IMR-90 (cell line): ENCODE results near the gene SEMA6C. TPM values are rescaled to one million over a fixed set of nuclear protein-coding genes. Genes with fewer than 3 reads are reported as not detected.

Experiments used
- ATAC-seq: fragments of 200-7000 bp; cut with Tn5 transposase; 2 replicates; pipeline ENCODE4 v1.9.1; 2020; ENCODE audit warnings: low read depth, mild to moderate bottlenecking, moderate library complexity
- BruUV-seq: library from RNA; stranded (reverse); fragments of 400-500 nt; replicated peaks from 2 replicates; lab custom pipeline; 2021; lab: Mats Ljungman, UMichigan
- CTCF ChIA-PET: fragments of 300-600 bp; formaldehyde crosslinking; extraction: SDS; loops from one replicate; lab custom pipeline; 2021; ENCODE audit warnings: antibody characterized with exemption; lab: Yijun Ruan, JAX
- POLR2A ChIA-PET: fragments of 300-600 bp; sonication (Branson Sonifier 250); formaldehyde crosslinking; loops from one replicate; lab custom pipeline; 2022; ENCODE audit warnings: antibody characterized with exemption; ENCODE audit not compliant: unreplicated experiment; lab: Charles Lee
- DNase-seq: peaks from one replicate; pipeline ENCODE4 v3.0.0; 2013
- H2AFZ ChIP-seq: replicated peaks from 2 replicates; pipeline ENCODE3; 2013; ENCODE audit warnings: low read length, mild to moderate bottlenecking; ENCODE audit not compliant: poor library complexity
- H2AK5ac ChIP-seq: 2 replicates; pipeline ENCODE4 v1.6.1; 2013; ENCODE audit warnings: low read depth, low read length, inconsistent platforms
- H2AK9ac ChIP-seq: replicated peaks from 2 replicates; pipeline ENCODE3; 2013; ENCODE audit warnings: mild to moderate bottlenecking, low read depth, low read length, moderate library complexity; ENCODE audit not compliant: poor library complexity
- H2BK120ac ChIP-seq: 2 replicates; pipeline ENCODE4 v1.6.1; 2013; ENCODE audit warnings: low read depth, low read length, inconsistent platforms
- H2BK15ac ChIP-seq: 3 replicates; pipeline ENCODE4 v1.6.1; 2013; ENCODE audit warnings: low read depth, low read length, inconsistent platforms
- H2BK20ac ChIP-seq: 2 replicates; pipeline ENCODE4 v1.6.1; 2013; ENCODE audit warnings: low read depth, mild to moderate bottlenecking, inconsistent platforms, low read length, moderate library complexity
- H2BK5ac ChIP-seq: 2 replicates; pipeline ENCODE4 v1.6.1; 2013; ENCODE audit warnings: mild to moderate bottlenecking, low read depth, low read length, inconsistent platforms; ENCODE audit not compliant: poor library complexity, severe bottlenecking
- H3K14ac ChIP-seq: replicated peaks from 2 replicates; pipeline ENCODE4 v1.6.1; 2013; ENCODE audit warnings: low read depth, low read length, inconsistent platforms
- H3K18ac ChIP-seq: 2 replicates; pipeline ENCODE4 v1.6.1; 2013; ENCODE audit warnings: low read depth, low read length, control low read depth
- H3K23ac ChIP-seq: 2 replicates; pipeline ENCODE4 v1.6.1; 2013; ENCODE audit warnings: low read depth, low read length, inconsistent platforms
- H3K27ac ChIP-seq: 2 replicates; pipeline ENCODE4 v1.5.1; 2013; ENCODE audit warnings: mild to moderate bottlenecking, control low read depth, low read length; ENCODE audit not compliant: insufficient read depth
- H3K27me3 ChIP-seq: 2 replicates; pipeline ENCODE4 v1.6.1; 2013; ENCODE audit warnings: low read length; ENCODE audit not compliant: control insufficient read depth, insufficient read depth
- H3K36me3 ChIP-seq: 2 replicates; pipeline ENCODE4 v1.6.1; 2013; ENCODE audit warnings: low read length, mixed read lengths; ENCODE audit not compliant: control insufficient read depth, insufficient read depth
- H3K4ac ChIP-seq: 2 replicates; pipeline ENCODE4 v1.6.1; 2013; ENCODE audit warnings: low read depth, low read length, inconsistent platforms
- H3K4me1 ChIP-seq: 2 replicates; pipeline ENCODE4 v1.6.1; 2013; ENCODE audit warnings: low read length, mixed read lengths; ENCODE audit not compliant: control insufficient read depth, insufficient read depth
- H3K4me2 ChIP-seq: 2 replicates; pipeline ENCODE4 v1.6.1; 2013; ENCODE audit warnings: low read depth, mild to moderate bottlenecking, control low read depth, low read length, moderate library complexity
- H3K4me3 ChIP-seq: 2 replicates; pipeline ENCODE4 v1.5.1; 2013; ENCODE audit warnings: low read depth, mild to moderate bottlenecking, control low read depth, low read length, moderate library complexity; ENCODE audit not compliant: insufficient read depth
- H3K56ac ChIP-seq: 2 replicates; pipeline ENCODE4 v1.6.1; 2013; ENCODE audit warnings: low read length, inconsistent platforms; ENCODE audit not compliant: insufficient read depth; ENCODE audit errors: extremely low read depth
- H3K79me1 ChIP-seq, 2 experiments: 2 replicates each; pipeline ENCODE4 v1.6.1; 2013; ENCODE audit warnings: low read length in 2 of 2, inconsistent platforms in 1 of 2, low read depth in 1 of 2
- H3K9ac ChIP-seq: 2 replicates; pipeline ENCODE4 v1.6.1; 2013; ENCODE audit warnings: low read depth, low read length, control low read depth
- H3K9me1 ChIP-seq: 2 replicates; pipeline ENCODE4 v1.6.1; 2013; ENCODE audit warnings: low read length, inconsistent platforms; ENCODE audit not compliant: insufficient read depth
- H3K9me3 ChIP-seq: 2 replicates; pipeline ENCODE4 v1.6.1; 2013; ENCODE audit warnings: low read length; ENCODE audit not compliant: control insufficient read depth, insufficient read depth
- H4K20me1 ChIP-seq: 2 replicates; pipeline ENCODE4 v1.6.1; 2013; ENCODE audit warnings: low read length, inconsistent platforms; ENCODE audit not compliant: insufficient read depth
- H4K5ac ChIP-seq: 2 replicates; pipeline ENCODE4 v1.6.1; 2013; ENCODE audit warnings: mild to moderate bottlenecking, low read depth, low read length, control low read depth
- H4K8ac ChIP-seq, 2 experiments: 2 replicates each; pipeline ENCODE4 v1.6.1; 2013; ENCODE audit warnings: low read depth in 2 of 2, low read length in 2 of 2, control low read depth in 1 of 2, inconsistent platforms in 1 of 2
- H4K91ac ChIP-seq: 2 replicates; pipeline ENCODE4 v1.6.1; 2013; ENCODE audit warnings: low read depth, low read length, inconsistent platforms; ENCODE audit not compliant: insufficient read depth
- CHD1 ChIP-seq: IDR thresholded peaks from 2 replicates; pipeline ENCODE4 v1.6.1; 2012; ENCODE audit warnings: low read depth, low read length, improper control_type of control experiment
- MXI1 ChIP-seq: IDR thresholded peaks from 2 replicates; pipeline ENCODE4 v1.6.1; 2012; ENCODE audit warnings: low read depth, mild to moderate bottlenecking, low read length, moderate library complexity, borderline replicate concordance
- RCOR1 ChIP-seq: IDR thresholded peaks from 2 replicates; pipeline ENCODE4 v1.6.1; 2012; ENCODE audit warnings: mild to moderate bottlenecking, low read length, improper control_type of control experiment; ENCODE audit not compliant: insufficient replicate concordance
- SMC3 ChIP-seq: fragments of 150-350 bp; IDR thresholded peaks from 2 replicates; pipeline ENCODE4 v1.6.1; 2016; ENCODE audit warnings: low read depth, mild to moderate bottlenecking, antibody characterized with exemption, low read length, moderate library complexity
- WGBS, 2 experiments: methylation state at CpG; one replicate each; pipeline versions ENCODE4 v1.1.5 to v1.1.7; 2013; ENCODE audit warnings: missing lambda C conversion rate in 2 of 2; ENCODE audit not compliant: insufficient read length in 1 of 2; ENCODE audit errors: extremely low coverage in 2 of 2; 5-methylcytosine and 5-hydroxymethylcytosine counted together
- dilution Hi-C: fragments of 300-500 bp; cut with HindIII; formaldehyde crosslinking; loops from one replicate; pipeline ENCODE4 v1.14.3; 2018; ENCODE audit warnings: low sequenced_read_pairs; ENCODE audit not compliant: unreplicated experiment
- in situ Hi-C: fragments of 300-500 bp; cut with MboI; formaldehyde crosslinking; loops from 3 replicates; pipeline ENCODE4 v1.14.3; 2019; ENCODE audit warnings: low sequenced_read_pairs, inconsistent platforms, mixed read lengths
- intact Hi-C: fragments of 100-400 bp; cut with micrococcal nuclease; formaldehyde crosslinking; loops from 2 replicates; pipeline ENCODE4 v1.10.0; 2022
- polyA plus RNA-seq, 3 experiments: library from polyadenylated mRNA; depleted of rRNA; stranded (reverse); fragments of >200 nt; gene quantifications; 2 replicates each; pipeline ENCODE4 v1.2.3, GENCODE V29; 2012; ENCODE audit warnings: low replicate concordance in 1 of 3
- total RNA-seq: library from RNA; depleted of rRNA; stranded (reverse); fragments of >200 nt; gene quantifications from 2 replicates; pipeline ENCODE4 v1.2.3, GENCODE V29; 2012

SEMA6C gene
- total and polyA plus RNA-seq, 2 of the 4 experiments (the other 2 are of a cell fraction), result 0.36 to 2.0 TPM

DNA sequence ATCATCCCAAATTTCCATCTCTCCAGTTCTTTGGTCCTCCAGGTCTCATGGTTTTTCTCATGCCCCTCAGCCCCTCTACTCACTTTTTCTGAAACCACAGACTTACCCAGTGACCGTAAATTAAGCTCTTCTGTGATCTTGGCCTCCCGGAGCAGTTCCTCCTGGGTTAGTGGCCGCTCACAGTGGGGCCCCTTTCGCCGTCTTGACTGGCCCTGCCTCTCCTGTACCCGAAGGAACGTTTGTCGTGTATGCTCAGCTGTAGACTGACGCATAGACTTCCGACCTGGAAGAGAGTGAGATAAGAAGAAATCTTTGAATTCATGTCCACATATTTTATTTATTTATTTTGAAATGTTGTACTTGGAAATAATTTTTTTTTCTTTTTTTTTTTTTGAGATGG is 37.8 kb upstream of the SEMA6C start:
- no peak overlapping the region for H2AK9ac ChIP-seq
- no peaks in the 10 kb centered on the region; the same call in 1 of the 2 replicates for H3K4me1 ChIP-seq
- H3K27me3 ChIP-seq, result no peaks in the 10 kb centered on the region
- CTCF ChIA-PET, result no interaction called here
- no TSS peak for BruUV-seq
- no peak overlapping the region for H2BK5ac ChIP-seq
- dilution Hi-C loops, result no loop called here
- H2BK120ac ChIP-seq, result no peak overlapping the region
- no peak overlapping the region for H2AK5ac ChIP-seq
- ATAC-seq (no peak), DNase-seq (no peak)
- no peak overlapping the region for H4K5ac ChIP-seq
- H3K23ac ChIP-seq, result no peak overlapping the region
- no peaks in the 10 kb centered on the region for H4K20me1 ChIP-seq
- no peak for TF ChIP-seq RCOR1
- no peak for TF ChIP-seq MXI1
- TF ChIP-seq SMC3, result no peak
- no peak for TF ChIP-seq CHD1
- no peak overlapping the region for H2BK20ac ChIP-seq
- H3K4me3 ChIP-seq, result no peak overlapping the region
- H3K4me2 ChIP-seq, result no peak overlapping the region
- H3K14ac ChIP-seq, result no peak overlapping the region
- in situ Hi-C loops, result no loop called here
- H3K4ac ChIP-seq, result no peak overlapping the region
- H3K9me1 ChIP-seq, result peaks cover 12% of the 10 kb centered on the region; the same call in 1 of the 2 replicates
- no peak overlapping the region for H3K18ac ChIP-seq
- peaks cover 35% of the 10 kb centered on the region for H3K36me3 ChIP-seq
- no peaks in the 10 kb centered on the region for H3K9me3 ChIP-seq
- no peak overlapping the region for H3K27ac ChIP-seq
- H3K79me1 ChIP-seq, result peaks cover 29 to 32% of the 10 kb centered on the region in 2 experiments
- WGBS, 2 experiments, result 89% methylated on average over 3 of the region's 10 CpGs; no CpG with 5 or more reads in 1 of the 2 experiments
- H2AFZ ChIP-seq, result no peak overlapping the region
- H4K91ac ChIP-seq, result no peak overlapping the region
- no peak overlapping the region for H4K8ac ChIP-seq
- no peak overlapping the region for H3K56ac ChIP-seq
- no peak overlapping the region for H2BK15ac ChIP-seq
- H3K9ac ChIP-seq, result no peak overlapping the region
- POLR2A ChIA-PET, result no interaction called here
- intact Hi-C loops, result no loop called here
